ENCODE data around the gene OSBPL7. TPM values are rescaled to one million over a fixed set of nuclear protein-coding genes. Genes with fewer than 3 reads are reported as not detected.

Gene OSBPL7
- total RNA-seq, 1 experiment from 2014 or later, result 20.5 TPM

DNA sequence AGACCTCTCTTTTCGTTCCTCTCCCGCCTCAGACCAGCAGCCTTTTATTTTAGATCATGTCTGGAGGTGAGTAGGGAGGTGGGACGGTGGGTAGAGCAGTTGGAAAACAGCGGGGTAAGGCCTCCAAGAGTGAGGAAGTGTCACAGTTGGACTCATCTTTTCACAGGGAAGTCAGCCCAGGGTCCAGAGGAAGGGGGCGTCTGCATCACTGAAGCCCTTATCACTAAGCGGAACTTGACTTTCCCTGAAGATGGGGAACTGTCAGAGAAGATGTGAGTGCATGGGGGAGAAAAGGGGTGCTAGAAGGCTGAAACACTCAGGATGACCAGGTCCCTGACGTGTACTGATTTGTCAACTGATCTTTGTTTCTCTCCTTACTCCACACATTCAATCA is 10.3 kb upstream of the OSBPL7 start:
- H3K9me2 ChIP-seq (ENCODE audit: insufficient read depth), result no peaks in the 10 kb centered on the region
- peaks cover 34% of the 10 kb centered on the region for H3K79me2 ChIP-seq (ENCODE audit: insufficient read depth, low read length)
- peaks cover 14 to 20% of the 10 kb centered on the region in 2 experiments; a peak in 3 of 4 replicates for H3K4me1 ChIP-seq (ENCODE audit: control insufficient read depth in 1 of 2, insufficient read depth in 2 of 2, low read length in 2 of 2)
- ChIA-PET CTCF (interaction anchor here (0.5 to 2.4 kb wide), 12 partner anchors 9 to 139 kb away, joined by 3 to 25 read pairs (median 5); partner anchors contain the start of genes CDK5RAP3, OSBPL7, SCRN2 and SP6), POLR2A (interaction anchor here (0.8 to 3.4 kb wide), 13 partner anchors 9 to 217 kb away, joined by 3 to 18 read pairs (median 5); partner anchors contain the start of genes NFE2L1, OSBPL7, PNPO and SCRN2), RAD21 (ENCODE audit: low non-redundant PET in 1 of 2, low total read pairs in 2 of 2, uncharacterized antibody in 2 of 2, unreplicated experiment in 2 of 2) (interaction anchor here (0.6 to 1.0 kb wide), 2 partner anchors 9 to 10 kb away, joined by 3 to 4 read pairs; partner anchors contain the start of genes OSBPL7 (in 1 of the 2) and SCRN2 (in 1 of the 2))
- H3K36me3 ChIP-seq (ENCODE audit: control insufficient read depth in 1 of 2, insufficient read depth in 2 of 2, low read length in 2 of 2), result peaks cover 10 to 18% of the 10 kb centered on the region in 2 experiments
- H4K20me1 ChIP-seq (ENCODE audit: insufficient read depth), result no peaks in the 10 kb centered on the region
- no peak overlapping the region for H3K27ac ChIP-seq (ENCODE audit: low read depth, low read length)
- peak overlapping the region; percentile 82 for H3K9ac ChIP-seq (ENCODE audit: low read length)
- peak; percentile 7; the same call in 1 of the 2 replicates for ATAC-seq
- no peaks in the 10 kb centered on the region for H3K9me3 ChIP-seq (ENCODE audit: control insufficient read depth in 1 of 2, insufficient read depth in 1 of 2, low read depth in 1 of 2, low read length in 2 of 2)
- H2AFZ ChIP-seq (ENCODE audit: low read depth, low read length, poor library complexity, severe bottlenecking), result peak overlapping the region; percentile 43
- peak overlapping the region; percentile 90 for H3K4me2 ChIP-seq (ENCODE audit: low read length)
- no peak for DNase-seq (ENCODE audit: low read depth, low spot score)
- no peaks in the 10 kb centered on the region for H3K27me3 ChIP-seq (ENCODE audit: insufficient read depth, low read length)
- TF ChIP-seq ELF1 (IDR thresholded peaks at IDR 0.05; ENCODE audit: borderline replicate concordance, low read depth) (no peak), POLR2A (IDR thresholded peaks at IDR 0.05; ENCODE audit: borderline replicate concordance, extremely low read depth, insufficient read depth, insufficient read length) (peak; percentile 1), TCF7L2 (IDR thresholded peaks at IDR 0.05; ENCODE audit: borderline replicate concordance, extremely low read depth, insufficient read depth, insufficient read length) (no peak)
- H3K4me3 ChIP-seq (replicated peaks in 1 of 2; ENCODE audit: low read depth in 1 of 2, low read length in 2 of 2), result peak overlapping the region; percentile 90 to 99
- intact Hi-C loops (cut with micrococcal nuclease), result loop anchor here (2.0 kb wide), 1 partner anchor 139 kb away; the partner anchor contains the start of gene CDK5RAP3
- TSS peak; percentile 69 for BruUV-seq (replicated peaks)

GRCh38 chr17:47831003-47831933 is 9.7 kb upstream of the OSBPL7 start, which contains the start of the genes LRRC46 and MRPL10:
LRRC46 (plus strand) TSS chr17:47831670; CDS start chr17:47831990, 320 bp downstream.
MRPL10 (minus strand) TSS chr17:47831541; CDS start chr17:47831511, 30 bp downstream.
- intact Hi-C loops (cut with micrococcal nuclease), result loop anchor here (2.0 kb wide), 1 partner anchor 140 kb away; the partner anchor contains the start of gene CDK5RAP3
- BruUV-seq (replicated peaks), result TSS peak; percentile 80
- RAD21 ChIA-PET (ENCODE audit: low non-redundant PET in 1 of 2, low total read pairs in 2 of 2, uncharacterized antibody in 2 of 2, unreplicated experiment in 2 of 2), result interaction anchor here (0.6 to 1.0 kb wide), 2 partner anchors 10 kb away, joined by 3 to 4 read pairs; partner anchors contain the start of genes OSBPL7 (in 1 of the 2) and SCRN2 (in 1 of the 2)
- TF ChIP-seq CEBPB (IDR thresholded peaks at IDR 0.05; ENCODE audit: low read depth) (no peak), ATF3 (IDR thresholded peaks at IDR 0.05) (no peak), TCF7L2 (IDR thresholded peaks at IDR 0.05; ENCODE audit: borderline replicate concordance, extremely low read depth, insufficient read depth, insufficient read length) (no peak), ELF1 (IDR thresholded peaks at IDR 0.05; ENCODE audit: borderline replicate concordance, low read depth) (no peak; the same call in 1 of the 2 replicates), EZH2phosphoT487 (IDR thresholded peaks at IDR 0.05; ENCODE audit: borderline replicate concordance) (no peak), SRF (IDR thresholded peaks at IDR 0.05; ENCODE audit: low read depth) (no peak), YY1 (IDR thresholded peaks at IDR 0.05; ENCODE audit: extremely low read depth, insufficient replicate concordance, low read depth, low read length) (peak; percentile 95), JUND (IDR thresholded peaks at IDR 0.05) (no peak), POLR2AphosphoS5 (IDR thresholded peaks at IDR 0.05; ENCODE audit: low read depth, low read length) (peak; percentile 99), POLR2A (IDR thresholded peaks at IDR 0.05; ENCODE audit: borderline replicate concordance, extremely low read depth, insufficient read depth, insufficient read length) (peak; percentile 96), RAD21 (IDR thresholded peaks at IDR 0.05; ENCODE audit: low read depth) (no peak; the same call in 1 of the 2 replicates)
- TF ChIP-seq, protein P1, sequence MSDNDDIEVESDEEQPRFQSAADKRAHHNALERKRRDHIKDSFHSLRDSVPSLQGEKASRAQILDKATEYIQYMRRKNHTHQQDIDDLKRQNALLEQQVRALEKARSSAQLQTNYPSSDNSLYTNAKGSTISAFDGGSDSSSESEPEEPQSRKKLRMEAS (IDR thresholded peaks at IDR 0.05), result no peak; the same call in 1 of the 2 replicates
- TF ChIP-seq, protein P2, sequence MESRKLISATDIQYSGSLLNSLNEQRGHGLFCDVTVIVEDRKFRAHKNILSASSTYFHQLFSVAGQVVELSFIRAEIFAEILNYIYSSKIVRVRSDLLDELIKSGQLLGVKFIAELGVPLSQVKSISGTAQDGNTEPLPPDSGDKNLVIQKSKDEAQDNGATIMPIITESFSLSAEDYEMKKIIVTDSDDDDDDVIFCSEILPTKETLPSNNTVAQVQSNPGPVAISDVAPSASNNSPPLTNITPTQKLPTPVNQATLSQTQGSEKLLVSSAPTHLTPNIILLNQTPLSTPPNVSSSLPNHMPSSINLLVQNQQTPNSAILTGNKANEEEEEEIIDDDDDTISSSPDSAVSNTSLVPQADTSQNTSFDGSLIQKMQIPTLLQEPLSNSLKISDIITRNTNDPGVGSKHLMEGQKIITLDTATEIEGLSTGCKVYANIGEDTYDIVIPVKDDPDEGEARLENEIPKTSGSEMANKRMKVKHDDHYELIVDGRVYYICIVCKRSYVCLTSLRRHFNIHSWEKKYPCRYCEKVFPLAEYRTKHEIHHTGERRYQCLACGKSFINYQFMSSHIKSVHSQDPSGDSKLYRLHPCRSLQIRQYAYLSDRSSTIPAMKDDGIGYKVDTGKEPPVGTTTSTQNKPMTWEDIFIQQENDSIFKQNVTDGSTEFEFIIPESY (IDR thresholded peaks at IDR 0.05; ENCODE audit: extremely low read depth, insufficient replicate concordance, low read length), result no peak

More at GRCh38 chr17:47831003-47831933, 9.7 kb upstream of the OSBPL7 start, which contains the start of the genes LRRC46 and MRPL10:
- DNase-seq (ENCODE audit: low read depth, low spot score) (peak; percentile 86), ATAC-seq (peak; percentile 89)
- H3K4me1 ChIP-seq (ENCODE audit: control insufficient read depth in 1 of 2, insufficient read depth in 2 of 2, low read length in 2 of 2), result peaks cover 14 to 20% of the 10 kb centered on the region in 2 experiments; a peak in 3 of 4 replicates
- H2AFZ ChIP-seq (ENCODE audit: low read depth, low read length, poor library complexity, severe bottlenecking), result peak within 1 kb of the TSS; percentile 43
- peaks cover 16 to 21% of the 10 kb centered on the region in 2 experiments for H3K36me3 ChIP-seq (ENCODE audit: control insufficient read depth in 1 of 2, insufficient read depth in 2 of 2, low read length in 2 of 2)
- no peaks in the 10 kb centered on the region for H3K9me3 ChIP-seq (ENCODE audit: control insufficient read depth in 1 of 2, insufficient read depth in 1 of 2, low read depth in 1 of 2, low read length in 2 of 2)
- H3K9ac ChIP-seq (ENCODE audit: low read length), result peak within 1 kb of the TSS; percentile 82
- H3K79me2 ChIP-seq (ENCODE audit: insufficient read depth, low read length), result peaks cover 34% of the 10 kb centered on the region
- H3K4me2 ChIP-seq (ENCODE audit: low read length), result peak within 1 kb of the TSS; percentile 90
- peak within 1 kb of the TSS; percentile 64 for H3K27ac ChIP-seq (ENCODE audit: low read depth, low read length)
- H3K4me3 ChIP-seq (replicated peaks in 1 of 2; ENCODE audit: low read depth in 1 of 2, low read length in 2 of 2), result peak within 1 kb of the TSS; percentile 90 to 99
- ChIA-PET POLR2A (interaction anchor here (0.8 to 3.4 kb wide), 13 partner anchors 8 to 218 kb away, joined by 3 to 18 read pairs (median 5); partner anchors contain the start of genes NFE2L1, OSBPL7, PNPO and SCRN2), CTCF (interaction anchor here (0.5 to 2.4 kb wide), 12 partner anchors 9 to 140 kb away, joined by 3 to 25 read pairs (median 5); partner anchors contain the start of genes CDK5RAP3, OSBPL7, SCRN2 and SP6)
- H3K27me3 ChIP-seq (ENCODE audit: insufficient read depth, low read length), result no peaks in the 10 kb centered on the region
- no peaks in the 10 kb centered on the region for H3K9me2 ChIP-seq (ENCODE audit: insufficient read depth)
- no peaks in the 10 kb centered on the region for H4K20me1 ChIP-seq (ENCODE audit: insufficient read depth)

Data from HCT116 (cell line).